Natural killer cell (primary cell): ENCODE results near the gene RBPJL. TPM values are rescaled to one million over a fixed set of nuclear protein-coding genes. Genes with fewer than 3 reads are reported as not detected.

ENCODE experiments used
- ATAC-seq, 3 donors: fragments of 150-1000 bp in 2 of 3; fragments of 200-7000 bp in 1 of 3; cut with Tn5 transposase; 1 replicate in 1 of 3; 2 replicates in 2 of 3; pipeline ENCODE4 v1.10.0; 2021; ENCODE audit warnings: mild to moderate bottlenecking in 2 of 3, moderate library complexity in 2 of 3
- DNase-seq, 2 donors: peaks; one replicate each; pipeline versions ENCODE4 v3.0.0 to v3.0.0-alpha.2; 2013 to 2021; ENCODE audit warnings: mixed read lengths in 1 of 2
- H3K27ac ChIP-seq: one replicate; pipeline ENCODE4 v1.5.1; 2013; ENCODE audit warnings: mild to moderate bottlenecking, low read length
- H3K27me3 ChIP-seq: one replicate; pipeline ENCODE4 v1.6.1; 2013; ENCODE audit warnings: low read length; ENCODE audit not compliant: control insufficient read depth, insufficient read depth
- H3K36me3 ChIP-seq: one replicate; pipeline ENCODE4 v1.6.1; 2013; ENCODE audit warnings: low read length; ENCODE audit not compliant: control insufficient read depth, insufficient read depth
- H3K4me1 ChIP-seq: one replicate; pipeline ENCODE4 v1.6.1; 2013; ENCODE audit warnings: low read length; ENCODE audit not compliant: control insufficient read depth, insufficient read depth
- H3K4me3 ChIP-seq: one replicate; pipeline ENCODE4 v1.5.1; 2013; ENCODE audit warnings: low read length
- H3K9me3 ChIP-seq: one replicate; pipeline ENCODE4 v1.6.1; 2013; ENCODE audit warnings: low read length; ENCODE audit not compliant: control insufficient read depth, insufficient read depth
- H3K27ac Mint-ChIP-seq, 2 donors: one replicate each; pipeline ENCODE4 v1.8.0; 2022; ENCODE audit warnings: mild to moderate bottlenecking in 2 of 2, mixed read lengths in 2 of 2, moderate library complexity in 1 of 2
- H3K27me3 Mint-ChIP-seq, 2 donors: one replicate each; pipeline ENCODE4 v1.8.0; 2022; ENCODE audit warnings: low read depth in 2 of 2, mixed read lengths in 2 of 2
- H3K36me3 Mint-ChIP-seq: one replicate; pipeline ENCODE4 v1.8.0; 2022; ENCODE audit warnings: mixed read lengths
- H3K4me1 Mint-ChIP-seq, 2 donors: one replicate each; pipeline ENCODE4 v1.8.0; 2022; ENCODE audit warnings: mixed read lengths in 2 of 2
- H3K4me3 Mint-ChIP-seq: one replicate; pipeline ENCODE4 v1.8.0; 2022; ENCODE audit warnings: mild to moderate bottlenecking, moderate library complexity, mixed read lengths
- H3K9me3 Mint-ChIP-seq, 2 donors: one replicate each; pipeline ENCODE4 v1.8.0; 2022; ENCODE audit warnings: mixed read lengths in 2 of 2
- CTCF ChIP-seq: fragments of 200-600 bp; IDR thresholded peaks from one replicate; pipeline ENCODE4 v1.8.0; 2022; ENCODE audit warnings: antibody characterized with exemption
- WGBS: methylation state at CpG from one replicate; pipeline ENCODE4 v1.1.7; 2013; ENCODE audit warnings: missing lambda C conversion rate; ENCODE audit not compliant: insufficient coverage; 5-methylcytosine and 5-hydroxymethylcytosine counted together
- intact Hi-C: fragments of 100-400 bp; cut with micrococcal nuclease; formaldehyde crosslinking; loops from one replicate; pipeline ENCODE4 v1.14.2; 2022
- total RNA-seq, 4 donors: library from RNA; stranded (reverse); fragments of 120-200 nt in 1 of 4; gene quantifications; one replicate each; pipeline versions ENCODE4 v1.2.3 to v1.2.4, GENCODE V29; 2013 to 2022

The RBPJL gene
- total RNA-seq, 3 donors from 2014 or later (not counting 1 experiment from before 2014, with no cell fraction given): not detected

- Histone ChIP-seq H3K4me1 (no peaks in the 10 kb centered on the region), H3K36me3 (no peaks in the 10 kb centered on the region), H3K27ac (no peak overlapping the region), H3K4me3 (no peak overlapping the region), H3K9me3 (no peaks in the 10 kb centered on the region), H3K27me3 (peaks cover 5% of the 10 kb centered on the region)
- no peak for TF ChIP-seq CTCF
- WGBS: 84% methylated on average over 5 of the region's 5 CpGs
- H3K4me1 Mint-ChIP-seq: no peaks in the 10 kb centered on the region
- no peaks in the 10 kb centered on the region for H3K36me3 Mint-ChIP-seq
- intact Hi-C loops: no loop called here
- ATAC-seq (no peak), DNase-seq (no peak)
- no peak overlapping the region for H3K4me3 Mint-ChIP-seq
- peaks cover 21 to 37% of the 10 kb centered on the region in 2 donors for H3K27me3 Mint-ChIP-seq
- H3K9me3 Mint-ChIP-seq: no peaks in the 10 kb centered on the region
- H3K27ac Mint-ChIP-seq: no peak overlapping the region
Measured at GRCh38 chr20:45301824-45302271, 4.8 kb upstream of the RBPJL start.

- no peak for ATAC-seq
Measured at GRCh38 chr20:45303586-45304463, 2.8 kb upstream of the RBPJL start.

DNA sequence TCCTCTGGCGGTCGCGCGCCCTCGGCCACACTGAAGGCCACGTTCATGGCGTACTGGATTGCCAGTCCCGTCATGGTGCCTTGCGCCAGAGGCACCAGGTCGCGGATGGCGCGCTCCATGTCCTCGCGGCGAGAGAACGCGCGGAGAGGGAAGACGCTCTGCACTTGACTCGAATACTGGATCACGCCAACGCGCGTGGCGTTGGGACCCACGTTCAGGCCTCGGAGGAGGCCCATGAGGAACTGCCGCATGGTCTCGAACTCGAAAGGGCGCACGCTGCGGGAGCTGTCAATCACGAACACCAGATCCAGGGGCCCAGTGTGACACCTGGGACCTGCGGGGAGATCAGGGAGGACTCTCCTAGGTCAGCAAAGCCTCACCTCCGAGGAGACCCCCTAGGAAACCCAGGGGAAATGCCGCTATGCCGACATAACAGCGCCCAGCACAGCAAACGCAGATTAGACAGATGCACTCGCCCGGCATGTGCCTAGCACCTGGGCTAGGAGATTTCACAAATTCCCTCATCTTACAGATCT, 2.1 kb upstream of the RBPJL start:
- intact Hi-C loops: no loop called here
- Mint-ChIP-seq H3K27ac (no peak overlapping the region), H3K27me3 (peaks cover 23 to 34% of the 10 kb centered on the region in 2 donors)

More at GRCh38 chr20:45303586-45304463, 2.8 kb upstream of the RBPJL start:
- H3K27me3 Mint-ChIP-seq: peaks cover 26 to 39% of the 10 kb centered on the region in 2 donors
- no peaks in the 10 kb centered on the region for H3K9me3 Mint-ChIP-seq
- DNase-seq: no peak
- no peak overlapping the region for H3K27ac ChIP-seq
- H3K9me3 ChIP-seq: no peaks in the 10 kb centered on the region
- H3K36me3 Mint-ChIP-seq: no peaks in the 10 kb centered on the region
- no peak overlapping the region for H3K4me3 ChIP-seq
- no peaks in the 10 kb centered on the region for H3K4me1 ChIP-seq
- peaks cover 5% of the 10 kb centered on the region for H3K27me3 ChIP-seq
- WGBS: 54% methylated on average over 47 of the region's 47 CpGs
- H3K4me3 Mint-ChIP-seq: no peak overlapping the region
- intact Hi-C loops: no loop called here
- H3K36me3 ChIP-seq: no peaks in the 10 kb centered on the region
- no peaks in the 10 kb centered on the region for H3K4me1 Mint-ChIP-seq
- no peak overlapping the region for H3K27ac Mint-ChIP-seq
- TF ChIP-seq CTCF: no peak

More for the DNA sequence above, 2.1 kb upstream of the RBPJL start:
- no peaks in the 10 kb centered on the region for H3K4me1 ChIP-seq
- Mint-ChIP-seq H3K4me1 (no peaks in the 10 kb centered on the region), H3K9me3 (no peaks in the 10 kb centered on the region), H3K4me3 (no peak overlapping the region), H3K36me3 (no peaks in the 10 kb centered on the region)
- no peaks in the 10 kb centered on the region for H3K36me3 ChIP-seq
- DNase-seq (no peak), ATAC-seq (no peak)
- H3K9me3 ChIP-seq: no peaks in the 10 kb centered on the region
- H3K27ac ChIP-seq: no peak overlapping the region
- peaks cover 5% of the 10 kb centered on the region for H3K27me3 ChIP-seq
- 66% methylated on average over 43 of the region's 43 CpGs for WGBS
- no peak overlapping the region for H3K4me3 ChIP-seq
- TF ChIP-seq CTCF: no peak
